T follicular helper cell (primary cell): ENCODE data around the gene FCRL4.
"Not testable (repeated sequence)": the region's sequence is repeated elsewhere in the genome, so short reads cannot be mapped to it uniquely, and the experiment has no call there.

Source experiments
- DNase-seq: peaks from one replicate; pipeline ENCODE4 v3.0.0-alpha.2; 2020; ENCODE audit warnings: low read depth

The FCRL4 gene

DNA sequence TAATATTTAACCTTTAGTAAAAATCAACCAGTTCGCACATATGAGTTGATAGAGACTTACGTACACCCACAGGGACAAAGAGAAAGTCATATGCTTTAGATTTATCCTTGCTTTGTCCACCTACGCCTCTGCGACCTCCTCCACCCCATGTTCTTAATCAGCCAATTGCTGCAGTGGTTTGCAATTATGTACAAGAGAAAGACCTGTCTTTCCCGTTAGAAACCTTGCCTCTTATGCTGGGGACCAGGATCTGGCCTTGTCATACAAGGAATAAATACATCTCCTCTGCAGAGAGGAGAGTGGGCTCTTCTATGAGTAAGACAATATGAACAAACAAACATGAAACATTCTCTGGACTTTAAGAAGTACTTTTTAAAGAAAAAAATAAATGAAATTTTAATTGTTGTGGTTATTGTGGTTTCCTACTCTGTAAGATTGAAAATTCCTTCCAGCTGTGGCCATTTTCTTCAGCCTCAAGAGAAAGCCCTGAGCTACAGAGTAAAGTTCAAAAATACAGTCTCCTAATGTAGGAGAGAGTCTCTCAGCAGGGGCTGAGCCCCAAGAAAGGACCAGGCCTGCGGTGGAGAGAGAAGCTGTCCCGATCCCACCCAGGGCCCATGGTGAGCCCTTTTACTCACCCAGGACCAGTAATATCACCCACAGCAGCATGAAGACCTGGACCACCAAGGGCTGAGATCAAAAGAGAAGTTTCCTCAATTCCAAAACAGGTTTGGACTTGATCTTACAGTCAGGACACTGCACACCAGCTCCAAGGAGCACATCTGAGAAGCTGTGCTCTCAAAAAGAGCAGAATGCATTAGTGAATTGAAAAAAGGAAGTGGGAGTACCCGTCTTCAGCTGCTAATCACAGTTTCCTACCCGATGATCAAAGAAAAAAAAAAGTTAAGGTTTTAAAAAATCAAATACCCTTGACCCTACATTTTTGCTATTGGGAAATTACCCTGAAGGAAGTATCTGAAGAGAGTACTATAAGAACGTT lies 45.9 kb downstream of the FCRL4 start, which contains the start of gene FCRL5:
Gene FCRL5, minus strand, starts transcription at position 822 of the 1,000 bp plus-strand sequence. Its CDS starts 153 bp downstream, at position 669.
- DNase-seq: no peak

DNA sequence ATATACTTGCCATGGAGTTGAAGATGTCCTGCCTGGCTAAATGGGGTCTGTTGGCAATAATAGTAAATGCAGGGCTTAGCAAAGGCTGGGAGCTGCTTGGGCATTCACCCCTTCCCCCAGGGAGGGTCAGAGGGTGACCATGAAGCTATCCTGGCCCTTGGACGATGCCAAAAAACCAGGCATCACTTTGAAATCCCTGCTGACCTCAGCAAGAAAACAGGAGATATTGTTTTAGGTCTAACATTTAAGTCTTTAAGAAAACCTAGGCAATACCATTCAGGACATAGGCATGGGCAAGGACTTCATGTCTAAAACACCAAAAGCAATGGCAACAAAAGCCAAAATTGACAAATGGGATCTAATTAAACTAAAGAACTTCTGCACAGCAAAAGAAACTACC lies 49.8 kb downstream of the FCRL4 start:
- DNase-seq: not testable (repeated sequence)

DNA sequence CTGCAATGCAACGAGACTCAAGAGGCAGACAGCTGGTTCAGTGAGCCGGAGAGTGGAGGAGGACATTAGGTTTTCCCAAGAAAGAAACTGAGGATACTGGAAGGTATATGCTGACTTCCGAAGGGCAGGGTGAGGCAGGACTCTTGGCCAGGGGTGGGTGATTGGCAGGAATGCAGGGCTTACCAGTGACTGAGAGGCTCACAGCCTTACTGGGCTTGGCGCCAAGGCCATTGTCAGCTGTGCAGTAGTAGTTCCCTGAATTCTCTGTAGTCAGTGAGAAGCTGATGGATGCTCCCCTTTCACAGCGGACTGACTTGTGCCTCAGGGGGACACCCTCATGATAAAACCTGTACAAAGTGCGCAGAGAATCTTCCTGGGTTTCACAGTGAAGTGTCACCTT lies 55.2 kb downstream of the FCRL4 start:
- no peak for DNase-seq

DNA sequence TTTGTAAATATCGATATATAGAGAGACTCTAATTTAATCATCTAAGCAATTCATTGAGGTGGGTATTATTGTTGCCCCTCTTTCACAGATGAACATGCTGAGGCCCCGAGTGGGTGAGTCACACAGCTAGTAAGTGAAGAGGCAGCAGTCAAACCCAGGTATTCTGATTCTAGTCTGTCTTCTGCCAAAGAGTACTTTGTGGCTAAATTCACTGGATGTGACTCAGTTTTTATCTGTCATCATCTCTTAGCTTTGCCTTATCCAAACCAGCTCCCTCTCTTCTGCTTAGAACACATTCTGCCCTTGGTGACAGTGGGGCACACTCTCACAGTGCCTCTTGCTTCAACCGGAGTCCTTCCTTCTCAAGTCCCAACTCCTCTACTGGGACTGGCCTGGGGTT lies 57.0 kb downstream of the FCRL4 start:
- DNase-seq: no peak

DNA sequence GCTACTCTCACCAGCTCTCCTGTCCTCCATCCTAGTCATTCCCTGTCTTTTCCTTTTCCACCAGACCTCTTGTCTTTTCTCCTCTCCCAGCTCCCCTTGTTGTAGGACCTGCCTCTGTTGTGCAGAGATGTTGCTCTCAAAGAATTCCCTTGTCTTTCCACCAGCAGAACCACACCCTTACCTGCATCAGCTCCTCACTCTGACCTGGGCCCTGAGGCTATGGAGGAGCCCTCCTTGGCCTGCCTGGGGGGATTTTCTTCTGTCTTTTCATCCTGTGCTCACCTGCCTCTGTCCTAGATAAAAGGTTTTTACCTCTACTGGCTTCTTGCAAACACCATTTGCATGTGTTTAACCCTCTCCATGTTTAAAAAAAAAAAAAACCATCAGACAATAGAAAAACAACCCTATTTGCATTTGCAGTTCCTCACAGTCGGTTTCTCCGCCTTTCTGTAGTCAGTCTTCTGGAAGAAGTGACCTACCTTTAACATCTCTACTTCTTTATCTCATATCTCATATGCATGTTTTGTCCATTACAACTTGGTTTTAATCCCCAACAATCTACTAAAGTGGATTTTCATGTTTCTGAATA lies 57.6 kb downstream of the FCRL4 start:
- DNase-seq: no peak

DNA sequence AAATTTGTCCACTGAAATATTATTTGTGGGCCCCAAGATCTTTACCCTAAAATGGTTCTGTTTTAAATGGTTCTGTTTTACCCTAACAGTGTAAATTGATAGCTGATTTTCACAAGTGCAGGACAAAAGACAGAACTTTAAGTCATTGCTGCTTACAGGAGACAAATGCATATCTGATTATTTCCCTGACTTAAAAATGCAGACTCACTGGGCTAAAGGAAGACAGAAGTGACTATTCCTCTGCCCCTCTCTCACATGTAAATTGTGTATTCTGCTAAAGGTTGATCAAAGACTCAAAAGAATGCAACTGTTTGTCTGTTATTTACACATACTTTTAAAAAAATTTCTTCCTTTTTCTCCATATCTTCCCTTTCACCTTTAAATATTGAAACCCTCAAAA lies 58.3 kb downstream of the FCRL4 start:
- DNase-seq: no peak

DNA sequence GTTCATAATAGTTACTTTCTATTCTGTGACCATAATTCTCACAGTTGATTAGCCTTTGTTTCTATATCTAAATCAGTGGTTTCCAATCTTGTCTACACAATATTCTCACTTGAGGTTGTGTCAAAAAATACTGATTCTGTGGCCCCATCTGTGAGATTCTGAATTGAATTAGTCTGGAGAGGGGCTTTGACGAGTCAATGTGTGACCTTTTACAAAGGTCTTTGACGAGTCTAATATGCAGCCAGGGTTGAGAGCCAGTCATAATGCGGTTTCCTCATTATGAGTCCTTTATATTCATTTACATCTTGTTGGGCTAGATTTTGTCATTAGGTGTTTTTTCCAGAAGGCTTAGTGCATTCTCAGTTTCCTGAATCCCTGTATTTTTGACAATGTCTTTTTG lies 65.3 kb downstream of the FCRL4 start:
- DNase-seq: no peak

DNA sequence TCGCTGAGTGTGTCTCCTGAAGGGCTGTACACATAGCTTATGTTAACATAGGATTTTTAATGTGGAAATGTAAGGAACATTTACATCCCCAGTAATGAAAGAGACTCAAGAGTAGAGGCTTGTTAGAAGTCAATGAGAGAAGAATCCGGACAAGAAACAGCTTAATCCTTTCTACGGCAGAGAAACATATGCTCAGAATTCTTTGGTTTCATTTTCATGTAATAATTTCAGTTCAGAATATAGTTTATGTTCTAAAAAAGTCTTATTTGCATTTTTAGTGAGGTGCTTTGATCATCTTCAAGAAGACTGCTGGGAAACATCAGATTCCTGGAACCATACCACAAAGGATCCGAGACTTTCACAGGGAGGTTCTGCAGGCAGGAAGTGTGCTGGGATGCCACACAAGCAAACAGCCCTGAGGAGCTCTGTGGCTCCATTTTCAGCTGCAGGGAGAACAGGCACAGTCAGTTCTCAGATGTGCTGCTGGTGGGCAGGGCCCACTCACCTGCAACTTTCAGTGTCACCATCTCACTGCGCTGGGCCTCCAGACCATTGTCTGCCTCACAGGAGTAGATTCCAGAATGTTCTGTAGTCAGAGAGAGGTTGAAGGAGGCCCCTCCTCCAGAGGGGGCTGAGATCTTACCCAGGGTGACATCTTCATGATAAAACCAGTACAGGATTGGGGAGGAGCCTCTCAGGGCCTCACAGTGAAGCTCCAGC lies 74.0 kb downstream of the FCRL4 start:
- no peak for DNase-seq
